HepG2 (cell line): ENCODE data around the gene TMEM221. TPM values are rescaled to one million over a fixed set of nuclear protein-coding genes. Genes with fewer than 3 reads are reported as not detected.
A peak's percentile ranks its signal among the peaks of the same experiment; 100 is the strongest.

Experiments used
- HDAC2 ChIP-seq: sonication (generic); formaldehyde crosslinking; IDR thresholded peaks from 2 replicates; pipeline ENCODE4 v1.4.0; 2020; ENCODE audit warnings: missing genetic modification reagents
- KAT2B ChIP-seq: fragments of 150-350 bp; IDR thresholded peaks from 2 replicates; pipeline ENCODE4 v1.6.1; 2014; ENCODE audit warnings: low read depth, low read length, borderline replicate concordance
- NCOA2 ChIP-seq: sonication (generic); formaldehyde crosslinking; IDR thresholded peaks from 2 replicates; pipeline ENCODE4 v1.8.0; 2022; ENCODE audit warnings: inconsistent platforms
- PHF5A ChIP-seq: IDR thresholded peaks from one replicate; pipeline ENCODE4 v1.6.1; 2018; ENCODE audit warnings: low read depth, missing genetic modification reagents; ENCODE audit not compliant: unreplicated experiment
- RELA ChIP-seq: sonication (generic); formaldehyde crosslinking; IDR thresholded peaks from 2 replicates; pipeline ENCODE4 v1.4.0; 2020; ENCODE audit warnings: missing genetic modification reagents
- RFXANK ChIP-seq: IDR thresholded peaks from 2 replicates; pipeline ENCODE4 v1.6.1; 2016
- SALL2 ChIP-seq: sonication (generic); formaldehyde crosslinking; IDR thresholded peaks from 2 replicates; pipeline ENCODE4 v1.8.1; 2023; ENCODE audit warnings: mild to moderate bottlenecking, missing genetic modification reagents, inconsistent platforms
- SRF ChIP-seq: IDR thresholded peaks from 2 replicates; pipeline ENCODE4 v1.6.1; 2011; ENCODE audit warnings: mild to moderate bottlenecking, low read depth, low read length, moderate library complexity
- TCF7 ChIP-seq: sonication (generic); IDR thresholded peaks from 2 replicates; pipeline ENCODE4 v1.6.1; 2016; ENCODE audit warnings: antibody characterized with exemption, low read depth
- ZC3H4 ChIP-seq: sonication (generic); formaldehyde crosslinking; IDR thresholded peaks from 2 replicates; pipeline ENCODE4 v1.4.0; 2020; ENCODE audit warnings: missing genetic modification reagents, borderline replicate concordance
- ZFP62 ChIP-seq: sonication (generic); formaldehyde crosslinking; IDR thresholded peaks from 2 replicates; pipeline ENCODE4 v1.4.0; 2020; ENCODE audit warnings: missing genetic modification reagents
- ZMYM4 ChIP-seq: sonication (generic); formaldehyde crosslinking; IDR thresholded peaks from 2 replicates; pipeline ENCODE4 v1.8.1; 2023; ENCODE audit warnings: mild to moderate bottlenecking, missing genetic modification reagents
- ZNF326 ChIP-seq: sonication (generic); formaldehyde crosslinking; IDR thresholded peaks from 2 replicates; pipeline ENCODE4 v1.4.0; 2020; ENCODE audit warnings: missing genetic modification reagents, borderline replicate concordance
- ZNF652 ChIP-seq: IDR thresholded peaks from 2 replicates; pipeline ENCODE4 v1.6.1; 2016; ENCODE audit warnings: low read depth, borderline replicate concordance
- ZNF720 ChIP-seq: sonication (generic); formaldehyde crosslinking; IDR thresholded peaks from 2 replicates; pipeline ENCODE4 v1.4.0; 2020; ENCODE audit warnings: missing genetic modification reagents
- ZNF780A ChIP-seq: sonication (generic); formaldehyde crosslinking; IDR thresholded peaks from 2 replicates; pipeline ENCODE4 v1.8.0; 2022; ENCODE audit warnings: mild to moderate bottlenecking, missing genetic modification reagents, moderate library complexity
- ZSCAN29 ChIP-seq: sonication (generic); formaldehyde crosslinking; conservative IDR thresholded peaks from 2 replicates; pipeline ENCODE4 v1.4.0; 2020; ENCODE audit warnings: mild to moderate bottlenecking, missing genetic modification reagents
- polyA plus RNA-seq, 8 experiments: library from polyadenylated mRNA; depleted of rRNA in 3 of 8; stranded (reverse) in 7 of 8; unstranded in 1 of 8; fragments of >200 nt; fragmentation: Illumina TruSeq in 4 of 8; extraction: Trizol in 4 of 8; gene quantifications; 2 replicates each; pipeline versions ENCODE4 v1.2.1 to v1.2.3, GENCODE V29; 2011 to 2016; ENCODE audit warnings: low read depth in 4 of 8, missing spikeins in 1 of 8, mixed read lengths in 1 of 8; ENCODE audit not compliant: insufficient read depth in 1 of 8
- total RNA-seq, 5 experiments: library from RNA; depleted of rRNA; stranded (reverse); fragments of >200 nt; fragmentation: Illumina TruSeq; extraction: Trizol; gene quantifications; 2 replicates each; pipeline ENCODE4 v1.2.3, GENCODE V29; 2016; ENCODE audit warnings: low read depth in 1 of 5
- TF ChIP-seq, protein P1 (sequence below): sonication (generic); formaldehyde crosslinking; IDR thresholded peaks from 2 replicates; pipeline ENCODE4 v1.4.0; 2020; ENCODE audit warnings: mild to moderate bottlenecking, missing genetic modification reagents, borderline replicate concordance
- TF ChIP-seq, protein P2 (sequence below), 2 experiments: fragments of 450-650 bp in 1 of 2; sonication (generic) in 1 of 2; formaldehyde crosslinking in 1 of 2; IDR thresholded peaks; 2 replicates each; pipeline versions ENCODE4 v1.6.1 to v1.8.0; 2016 to 2022; ENCODE audit warnings: antibody characterized with exemption in 1 of 2, mild to moderate bottlenecking in 1 of 2, missing genetic modification reagents in 1 of 2
- TF ChIP-seq, protein P3 (sequence below): sonication (generic); formaldehyde crosslinking; IDR thresholded peaks from 2 replicates; pipeline ENCODE4 v1.5.1; 2020; ENCODE audit warnings: missing genetic modification reagents, mild to moderate bottlenecking, borderline replicate concordance

The TMEM221 gene
- total and polyA plus RNA-seq, 2 of the 13 experiments (the other 11 are each of a cell fraction or from before 2014, with no cell fraction given): 0.33 to 0.77 TPM

- no peak for TF ChIP-seq NCOA2 (CRISPR knock-in tag)
- no peak for TF ChIP-seq ZNF326 (CRISPR knock-in tag)
- TF ChIP-seq HDAC2: 0 out of 2 replicates have a peak, but pooled peaks have one; percentile 7
- TF ChIP-seq PHF5A (CRISPR knock-in tag): peak; percentile 49
- TF ChIP-seq SALL2 (CRISPR knock-in tag): no peak
- no peak for TF ChIP-seq ZNF652 (CRISPR knock-in tag)
- no peak for TF ChIP-seq ZFP62 (CRISPR knock-in tag)
- peak; percentile 61; the same call in 1 of the 2 replicates for TF ChIP-seq ZSCAN29 (CRISPR knock-in tag)
- no peak for TF ChIP-seq SRF
- TF ChIP-seq ZNF720 (CRISPR knock-in tag): no peak
- no peak for TF ChIP-seq ZC3H4
- TF ChIP-seq, protein P1, sequence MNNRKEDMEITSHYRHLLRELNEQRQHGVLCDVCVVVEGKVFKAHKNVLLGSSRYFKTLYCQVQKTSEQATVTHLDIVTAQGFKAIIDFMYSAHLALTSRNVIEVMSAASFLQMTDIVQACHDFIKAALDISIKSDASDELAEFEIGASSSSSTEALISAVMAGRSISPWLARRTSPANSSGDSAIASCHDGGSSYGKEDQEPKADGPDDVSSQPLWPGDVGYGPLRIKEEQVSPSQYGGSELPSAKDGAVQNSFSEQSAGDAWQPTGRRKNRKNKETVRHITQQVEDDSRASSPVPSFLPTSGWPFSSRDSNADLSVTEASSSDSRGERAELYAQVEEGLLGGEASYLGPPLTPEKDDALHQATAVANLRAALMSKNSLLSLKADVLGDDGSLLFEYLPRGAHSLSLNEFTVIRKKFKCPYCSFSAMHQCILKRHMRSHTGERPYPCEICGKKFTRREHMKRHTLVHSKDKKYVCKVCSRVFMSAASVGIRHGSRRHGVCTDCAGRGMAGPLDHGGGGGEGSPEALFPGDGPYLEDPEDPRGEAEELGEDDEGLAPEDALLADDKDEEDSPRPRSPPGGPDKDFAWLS: no peak
- TF ChIP-seq ZNF780A (CRISPR knock-in tag): no peak
- TF ChIP-seq TCF7: no peak
- TF ChIP-seq RFXANK: 0 out of 2 replicates have a peak, but pooled peaks have one; percentile 23
- TF ChIP-seq RELA (CRISPR knock-in tag): no peak
- TF ChIP-seq, protein P2, sequence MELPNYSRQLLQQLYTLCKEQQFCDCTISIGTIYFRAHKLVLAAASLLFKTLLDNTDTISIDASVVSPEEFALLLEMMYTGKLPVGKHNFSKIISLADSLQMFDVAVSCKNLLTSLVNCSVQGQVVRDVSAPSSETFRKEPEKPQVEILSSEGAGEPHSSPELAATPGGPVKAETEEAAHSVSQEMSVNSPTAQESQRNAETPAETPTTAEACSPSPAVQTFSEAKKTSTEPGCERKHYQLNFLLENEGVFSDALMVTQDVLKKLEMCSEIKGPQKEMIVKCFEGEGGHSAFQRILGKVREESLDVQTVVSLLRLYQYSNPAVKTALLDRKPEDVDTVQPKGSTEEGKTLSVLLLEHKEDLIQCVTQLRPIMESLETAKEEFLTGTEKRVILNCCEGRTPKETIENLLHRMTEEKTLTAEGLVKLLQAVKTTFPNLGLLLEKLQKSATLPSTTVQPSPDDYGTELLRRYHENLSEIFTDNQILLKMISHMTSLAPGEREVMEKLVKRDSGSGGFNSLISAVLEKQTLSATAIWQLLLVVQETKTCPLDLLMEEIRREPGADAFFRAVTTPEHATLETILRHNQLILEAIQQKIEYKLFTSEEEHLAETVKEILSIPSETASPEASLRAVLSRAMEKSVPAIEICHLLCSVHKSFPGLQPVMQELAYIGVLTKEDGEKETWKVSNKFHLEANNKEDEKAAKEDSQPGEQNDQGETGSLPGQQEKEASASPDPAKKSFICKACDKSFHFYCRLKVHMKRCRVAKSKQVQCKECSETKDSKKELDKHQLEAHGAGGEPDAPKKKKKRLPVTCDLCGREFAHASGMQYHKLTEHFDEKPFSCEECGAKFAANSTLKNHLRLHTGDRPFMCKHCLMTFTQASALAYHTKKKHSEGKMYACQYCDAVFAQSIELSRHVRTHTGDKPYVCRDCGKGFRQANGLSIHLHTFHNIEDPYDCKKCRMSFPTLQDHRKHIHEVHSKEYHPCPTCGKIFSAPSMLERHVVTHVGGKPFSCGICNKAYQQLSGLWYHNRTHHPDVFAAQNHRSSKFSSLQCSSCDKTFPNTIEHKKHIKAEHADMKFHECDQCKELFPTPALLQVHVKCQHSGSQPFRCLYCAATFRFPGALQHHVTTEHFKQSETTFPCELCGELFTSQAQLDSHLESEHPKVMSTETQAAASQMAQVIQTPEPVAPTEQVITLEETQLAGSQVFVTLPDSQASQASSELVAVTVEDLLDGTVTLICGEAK (IDR thresholded peaks at IDR 0.05): no peak
- TF ChIP-seq, protein P2 (CRISPR knock-in tag; IDR thresholded peaks at IDR 0.05): no peak
- TF ChIP-seq KAT2B: no peak
- peak; percentile 85 for TF ChIP-seq ZMYM4 (CRISPR knock-in tag)
- TF ChIP-seq, protein P3, sequence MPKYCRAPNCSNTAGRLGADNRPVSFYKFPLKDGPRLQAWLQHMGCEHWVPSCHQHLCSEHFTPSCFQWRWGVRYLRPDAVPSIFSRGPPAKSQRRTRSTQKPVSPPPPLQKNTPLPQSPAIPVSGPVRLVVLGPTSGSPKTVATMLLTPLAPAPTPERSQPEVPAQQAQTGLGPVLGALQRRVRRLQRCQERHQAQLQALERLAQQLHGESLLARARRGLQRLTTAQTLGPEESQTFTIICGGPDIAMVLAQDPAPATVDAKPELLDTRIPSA: no peak
These were observed 57.6 kb downstream of the TMEM221 start (continued) for GRCh38 chr19:17390665-17391370.
